ENCODE results near the gene BCR.

Gene BCR

GRCh38 chr22:23178512-23179254, 1.6 kb upstream of the BCR start:
- DNase-seq = no peak

- DNase-seq = no peak
Measured at GRCh38 chr22:23179381-23180299, 669 bp upstream of the BCR start.

GRCh38 chr22:23180893-23181720, 798 bp downstream of the BCR start:
- no peak for DNase-seq

GRCh38 chr22:23181721-23182308, 1.5 kb downstream of the BCR start:
- no peak for DNase-seq

GRCh38 chr22:23182309-23183060, 2.2 kb downstream of the BCR start:
- DNase-seq = no peak

- no peak for DNase-seq
Measured at GRCh38 chr22:23183061-23183698, 2.9 kb downstream of the BCR start.

- no peak for DNase-seq
Measured at GRCh38 chr22:23184100-23184763, 3.9 kb downstream of the BCR start.

- no peak for DNase-seq
Measured at GRCh38 chr22:23184764-23185113, 4.4 kb downstream of the BCR start.

GRCh38 chr22:23187211-23187610, 6.9 kb downstream of the BCR start:
- no peak for DNase-seq

- DNase-seq = no peak
Measured at GRCh38 chr22:23187871-23188700, 7.8 kb downstream of the BCR start.

- DNase-seq = no peak
Measured at GRCh38 chr22:23190526-23190925, 10.2 kb downstream of the BCR start.

- DNase-seq = no peak
Measured at GRCh38 chr22:23192133-23192532, 11.8 kb downstream of the BCR start.

GRCh38 chr22:23192558-23192957, 12.2 kb downstream of the BCR start:
- DNase-seq = no peak

- DNase-seq = no peak
Measured at GRCh38 chr22:23193196-23193827, 13.0 kb downstream of the BCR start.

- no peak for DNase-seq
Measured at GRCh38 chr22:23193882-23194281, 13.6 kb downstream of the BCR start.

- no peak for DNase-seq
Measured at GRCh38 chr22:23196165-23196564, 15.9 kb downstream of the BCR start.

- DNase-seq = no peak
Measured at GRCh38 chr22:23197836-23198235, 17.5 kb downstream of the BCR start.

- no peak for DNase-seq
Measured at GRCh38 chr22:23199159-23199558, 18.9 kb downstream of the BCR start.

- DNase-seq = no peak
Measured at GRCh38 chr22:23200898-23201297, 20.6 kb downstream of the BCR start.

All from cortex of kidney (tissue), 1 donor.